Trophoblast cell (in vitro differentiated cells and primary cell): ENCODE data around the gene BPIFB4.

Source experiments
- DNase-seq, 2 donors: peaks; one replicate each; pipeline ENCODE4 v3.0.0-alpha.2; 2016
- H2AFZ ChIP-seq: 2 replicates; pipeline ENCODE4 v1.6.1; 2013; ENCODE audit warnings: low read length, moderate library complexity, mild to moderate bottlenecking; ENCODE audit not compliant: insufficient read depth, poor library complexity
- H2AK5ac ChIP-seq: 2 replicates; pipeline ENCODE4 v1.6.1; 2013; ENCODE audit warnings: mild to moderate bottlenecking, low read length
- H2BK120ac ChIP-seq: 2 replicates; pipeline ENCODE4 v1.6.1; 2013; ENCODE audit warnings: low read length, mild to moderate bottlenecking, moderate library complexity; ENCODE audit not compliant: insufficient read depth, poor library complexity
- H2BK12ac ChIP-seq: 2 replicates; pipeline ENCODE4 v1.6.1; 2013; ENCODE audit warnings: mild to moderate bottlenecking, low read length, moderate library complexity
- H2BK5ac ChIP-seq: 2 replicates; pipeline ENCODE4 v1.6.1; 2013; ENCODE audit warnings: low read length, low read depth, moderate library complexity, mild to moderate bottlenecking; ENCODE audit not compliant: poor library complexity
- H3K14ac ChIP-seq: 2 replicates; pipeline ENCODE4 v1.6.1; 2013; ENCODE audit warnings: mild to moderate bottlenecking, low read length
- H3K18ac ChIP-seq: 2 replicates; pipeline ENCODE4 v1.6.1; 2013; ENCODE audit warnings: mild to moderate bottlenecking, low read length
- H3K23ac ChIP-seq: 2 replicates; pipeline ENCODE4 v1.6.1; 2013; ENCODE audit warnings: low read length
- H3K27ac ChIP-seq: 2 replicates; pipeline ENCODE4 v1.5.1; 2013; ENCODE audit warnings: low read depth, mild to moderate bottlenecking, inconsistent platforms, low read length, moderate library complexity
- H3K27me3 ChIP-seq: 2 replicates; pipeline ENCODE4 v1.6.1; 2013; ENCODE audit warnings: inconsistent platforms, mild to moderate bottlenecking, low read length, moderate library complexity; ENCODE audit not compliant: insufficient read depth
- H3K36me3 ChIP-seq, 2 experiments: 1 replicate in 1 of 2; 2 replicates in 1 of 2; pipeline ENCODE4 v1.6.1; 2013; ENCODE audit warnings: low read length in 2 of 2, mild to moderate bottlenecking in 2 of 2, moderate library complexity in 1 of 2; ENCODE audit not compliant: insufficient read depth in 2 of 2, control insufficient read depth in 1 of 2
- H3K4ac ChIP-seq: 2 replicates; pipeline ENCODE4 v1.6.1; 2013; ENCODE audit warnings: low read depth, mild to moderate bottlenecking, low read length, moderate library complexity
- H3K4me1 ChIP-seq, 2 experiments: 1 replicate in 1 of 2; 2 replicates in 1 of 2; pipeline ENCODE4 v1.6.1; 2013; ENCODE audit warnings: low read length in 2 of 2, mild to moderate bottlenecking in 2 of 2, moderate library complexity in 1 of 2; ENCODE audit not compliant: insufficient read depth in 2 of 2, control insufficient read depth in 1 of 2
- H3K4me2 ChIP-seq: 2 replicates; pipeline ENCODE4 v1.6.1; 2013; ENCODE audit warnings: inconsistent platforms, mild to moderate bottlenecking, low read length, moderate library complexity
- H3K4me3 ChIP-seq: 2 replicates; pipeline ENCODE4 v1.5.1; 2013; ENCODE audit warnings: mild to moderate bottlenecking, low read depth, low read length, inconsistent platforms
- H3K79me1 ChIP-seq: one replicate; pipeline ENCODE4 v1.6.1; 2013; ENCODE audit warnings: low read length
- H3K79me2 ChIP-seq: 2 replicates; pipeline ENCODE4 v1.6.1; 2013; ENCODE audit warnings: low read length, mild to moderate bottlenecking; ENCODE audit not compliant: control insufficient read depth, insufficient read depth, poor library complexity
- H3K9ac ChIP-seq: 2 replicates; pipeline ENCODE4 v1.6.1; 2013; ENCODE audit warnings: mild to moderate bottlenecking, low read length
- H3K9me3 ChIP-seq: 2 replicates; pipeline ENCODE4 v1.6.1; 2013; ENCODE audit warnings: low read depth, mild to moderate bottlenecking, control low read depth, inconsistent platforms, low read length; ENCODE audit not compliant: insufficient read depth
- H4K12ac ChIP-seq: 2 replicates; pipeline ENCODE4 v1.6.1; 2013; ENCODE audit warnings: low read depth, mild to moderate bottlenecking, low read length, moderate library complexity
- H4K8ac ChIP-seq: 2 replicates; pipeline ENCODE4 v1.6.1; 2013; ENCODE audit warnings: low read depth, mild to moderate bottlenecking, low read length, moderate library complexity
- H4K91ac ChIP-seq: one replicate; pipeline ENCODE4 v1.6.1; 2013; ENCODE audit warnings: low read depth, mild to moderate bottlenecking, low read length, moderate library complexity
- WGBS: extraction: QIAGEN DNeasy Blood & Tissue Kit; methylation state at CpG from one replicate; pipeline ENCODE4 v1.1.7; 2013; ENCODE audit warnings: missing lambda C conversion rate; ENCODE audit not compliant: insufficient read length, insufficient coverage; ENCODE audit errors: extremely low coverage; 5-methylcytosine and 5-hydroxymethylcytosine counted together

The BPIFB4 gene

GRCh38 chr20:33032555-33032954 is 46.9 kb upstream of the BPIFB4 start:
- Histone ChIP-seq H3K18ac (no peak overlapping the region), H4K8ac (no peak overlapping the region), H2BK5ac (no peak overlapping the region), H3K79me1 (no peaks in the 10 kb centered on the region), H3K27me3 (no peaks in the 10 kb centered on the region), H3K4me3 (no peak overlapping the region), H2AFZ (no peak overlapping the region), H2BK120ac (no peak overlapping the region), H3K23ac (no peak overlapping the region), H4K91ac (no peak overlapping the region), H2BK12ac (no peak overlapping the region), H3K9ac (no peak overlapping the region), H3K79me2 (no peaks in the 10 kb centered on the region), H3K27ac (no peak overlapping the region), H3K9me3 (no peaks in the 10 kb centered on the region), H3K36me3 (no peaks in the 10 kb centered on the region), H4K12ac (no peak overlapping the region), H3K4ac (no peak overlapping the region), H3K14ac (no peak overlapping the region), H3K4me1 (no peaks in the 10 kb centered on the region), H3K4me2 (no peak overlapping the region), H2AK5ac (no peak overlapping the region)
- no CpG with 5 or more reads among the region's 6 CpGs for WGBS
- DNase-seq = no peak

GRCh38 chr20:33033381-33033780 is 46.1 kb upstream of the BPIFB4 start:
- H3K18ac ChIP-seq = no peak overlapping the region
- H3K79me2 ChIP-seq = no peaks in the 10 kb centered on the region
- no peak overlapping the region for H2BK120ac ChIP-seq
- no peak overlapping the region for H4K12ac ChIP-seq
- DNase-seq = no peak
- H3K36me3 ChIP-seq = no peaks in the 10 kb centered on the region
- no peak overlapping the region for H3K27ac ChIP-seq
- H3K4me1 ChIP-seq = no peaks in the 10 kb centered on the region
- H3K14ac ChIP-seq = no peak overlapping the region
- no peak overlapping the region for H4K8ac ChIP-seq
- no peak overlapping the region for H3K23ac ChIP-seq
- no peaks in the 10 kb centered on the region for H3K79me1 ChIP-seq
- no CpG with 5 or more reads among the region's 5 CpGs for WGBS
- H3K4me3 ChIP-seq = no peak overlapping the region
- H2BK12ac ChIP-seq = no peak overlapping the region
- H2BK5ac ChIP-seq = no peak overlapping the region
- no peak overlapping the region for H3K4me2 ChIP-seq
- no peaks in the 10 kb centered on the region for H3K9me3 ChIP-seq
- no peaks in the 10 kb centered on the region for H3K27me3 ChIP-seq
- no peak overlapping the region for H2AFZ ChIP-seq
- H4K91ac ChIP-seq = no peak overlapping the region
- no peak overlapping the region for H3K4ac ChIP-seq
- H3K9ac ChIP-seq = no peak overlapping the region
- no peak overlapping the region for H2AK5ac ChIP-seq

GRCh38 chr20:33034115-33034514 is 45.3 kb upstream of the BPIFB4 start:
- H3K4me3 ChIP-seq = no peak overlapping the region
- no peak overlapping the region for H2BK5ac ChIP-seq
- H3K4me2 ChIP-seq = no peak overlapping the region
- no peak overlapping the region for H3K23ac ChIP-seq
- no peak for DNase-seq
- H3K9ac ChIP-seq = no peak overlapping the region
- no peak overlapping the region for H3K27ac ChIP-seq
- H3K14ac ChIP-seq = no peak overlapping the region
- no peaks in the 10 kb centered on the region for H3K9me3 ChIP-seq
- H3K4ac ChIP-seq = no peak overlapping the region
- H3K18ac ChIP-seq = no peak overlapping the region
- no peak overlapping the region for H2BK12ac ChIP-seq
- H3K79me2 ChIP-seq = no peaks in the 10 kb centered on the region
- no peaks in the 10 kb centered on the region for H3K27me3 ChIP-seq
- no peak overlapping the region for H4K8ac ChIP-seq
- H2BK120ac ChIP-seq = no peak overlapping the region
- no peak overlapping the region for H2AFZ ChIP-seq
- no peaks in the 10 kb centered on the region for H3K36me3 ChIP-seq
- no peaks in the 10 kb centered on the region for H3K79me1 ChIP-seq
- no peak overlapping the region for H2AK5ac ChIP-seq
- H4K91ac ChIP-seq = no peak overlapping the region
- no peaks in the 10 kb centered on the region for H3K4me1 ChIP-seq
- no peak overlapping the region for H4K12ac ChIP-seq
- no CpG with 5 or more reads among the region's 5 CpGs for WGBS

- no CpG with 5 or more reads among the region's 6 CpGs for WGBS
- H2AFZ ChIP-seq = no peak overlapping the region
Measured at GRCh38 chr20:33034901-33035492, 44.4 kb upstream of the BPIFB4 start.

More at GRCh38 chr20:33034901-33035492, 44.4 kb upstream of the BPIFB4 start:
- H3K79me1 ChIP-seq = no peaks in the 10 kb centered on the region
- H3K9ac ChIP-seq = no peak overlapping the region
- H3K4me3 ChIP-seq = no peak overlapping the region
- no peak overlapping the region for H2BK120ac ChIP-seq
- H2AK5ac ChIP-seq = no peak overlapping the region
- H4K8ac ChIP-seq = no peak overlapping the region
- no peaks in the 10 kb centered on the region for H3K79me2 ChIP-seq
- H3K36me3 ChIP-seq = no peaks in the 10 kb centered on the region
- H4K12ac ChIP-seq = no peak overlapping the region
- no peak overlapping the region for H2BK5ac ChIP-seq
- no peak for DNase-seq
- H3K23ac ChIP-seq = no peak overlapping the region
- no peak overlapping the region for H3K4ac ChIP-seq
- H2BK12ac ChIP-seq = no peak overlapping the region
- H3K18ac ChIP-seq = no peak overlapping the region
- H3K4me2 ChIP-seq = no peak overlapping the region
- no peaks in the 10 kb centered on the region for H3K4me1 ChIP-seq
- no peak overlapping the region for H4K91ac ChIP-seq
- H3K27ac ChIP-seq = no peak overlapping the region
- no peaks in the 10 kb centered on the region for H3K9me3 ChIP-seq
- no peak overlapping the region for H3K14ac ChIP-seq
- no peaks in the 10 kb centered on the region for H3K27me3 ChIP-seq
